ENCODE data around the gene CCDC192. TPM values are rescaled to one million over a fixed set of nuclear protein-coding genes. Genes with fewer than 3 reads are reported as not detected.

Gene CCDC192
- total and polyA plus RNA-seq, 2 donors (not counting 3 experiments of a cell fraction or from before 2014, with no cell fraction given), result not detected

- Histone ChIP-seq H4K20me1 (replicated peaks; ENCODE audit: control insufficient read depth, extremely low read depth, insufficient read depth, low read length) (no peaks in the 10 kb centered on the region), H3K4me3 (replicated peaks in 1 of 3; ENCODE audit: insufficient read depth in 1 of 3, low read depth in 1 of 3, low read length in 3 of 3) (no peak overlapping the region), H3K9ac (replicated peaks; ENCODE audit: extremely low read depth, insufficient read depth, low read length) (no peak overlapping the region), H3K4me2 (ENCODE audit: insufficient read depth, low read length) (no peak overlapping the region), H3K36me3 (ENCODE audit: control insufficient read depth in 2 of 2, extremely low read depth in 1 of 2, insufficient read depth in 2 of 2, low read length in 2 of 2) (no peaks in the 10 kb centered on the region), H3K27ac (ENCODE audit: insufficient read depth, low read depth, low read length) (no peak overlapping the region), H2AFZ (ENCODE audit: low read depth, low read length) (no peak overlapping the region), H3K9me1 (replicated peaks; ENCODE audit: control insufficient read depth, extremely low read depth, insufficient read depth, low read length) (no peaks in the 10 kb centered on the region), H3K79me2 (ENCODE audit: control insufficient read depth, insufficient read depth, low read length) (no peaks in the 10 kb centered on the region), H3K4me1 (ENCODE audit: control insufficient read depth, extremely low read depth, insufficient read depth, low read length) (peaks cover 8% of the 10 kb centered on the region), H3K9me3 (replicated peaks; ENCODE audit: control insufficient read depth, insufficient read depth, low read length) (no peaks in the 10 kb centered on the region), H3K27me3 (ENCODE audit: control insufficient read depth in 2 of 2, insufficient read depth in 2 of 2, low read length in 2 of 2) (no peaks in the 10 kb centered on the region)
- dilution Hi-C loops (cut with MboI; ENCODE audit: extremely low pct_ligation_motif_present, low sequenced_read_pairs) (no loop called here), intact Hi-C loops (cut with micrococcal nuclease) (no loop called here)
- no TSS peak for BruUV-seq (replicated peaks)
- CTCF ChIA-PET, result interaction anchor here (1.1 kb wide), 1 partner anchor 13 kb away, joined by 3 read pairs; no protein-coding TSS in a partner anchor
- FAIRE-seq (no peak), DNase-seq (ENCODE audit: low read depth, low spot score) (no peak)
- POLR2A ChIA-PET, result no interaction called here
- TF ChIP-seq MYC (IDR thresholded peaks at IDR 0.05; ENCODE audit: low read depth, low read length) (no peak), CTCF (IDR thresholded peaks at IDR 0.05; ENCODE audit: extremely low read depth in 1 of 2, insufficient read depth in 1 of 2, low read depth in 1 of 2, low read length in 2 of 2) (no peak), EZH2 (IDR thresholded peaks at IDR 0.05; ENCODE audit: borderline replicate concordance, low read depth, low read length, severe bottlenecking) (no peak), GATA2 (IDR thresholded peaks at IDR 0.05; ENCODE audit: insufficient read depth, insufficient read length, low read depth, low read length) (no peak), POLR2A (IDR thresholded peaks at IDR 0.05; ENCODE audit: low read depth, low read length) (no peak), FOS (IDR thresholded peaks at IDR 0.05; ENCODE audit: borderline replicate concordance, insufficient read depth, low read length) (no peak), JUN (IDR thresholded peaks at IDR 0.05; ENCODE audit: borderline replicate concordance, insufficient read depth, insufficient read length, low read depth) (no peak), POLR2AphosphoS5 (IDR thresholded peaks at IDR 0.05; ENCODE audit: insufficient read depth, low read depth, low read length) (no peak)
- TF ChIP-seq, protein P1, sequence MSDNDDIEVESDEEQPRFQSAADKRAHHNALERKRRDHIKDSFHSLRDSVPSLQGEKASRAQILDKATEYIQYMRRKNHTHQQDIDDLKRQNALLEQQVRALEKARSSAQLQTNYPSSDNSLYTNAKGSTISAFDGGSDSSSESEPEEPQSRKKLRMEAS (IDR thresholded peaks at IDR 0.05; ENCODE audit: insufficient read depth, insufficient read length), result no peak
Measured at GRCh38 chr5:127944125-127944524, 240.9 kb downstream of the CCDC192 start.

All from endothelial cell of umbilical vein (primary cell).